ENCODE results near the gene RBM6.
"Not testable (repeated sequence)": the region's sequence is repeated elsewhere in the genome, so short reads cannot be mapped to it uniquely, and the experiment has no call there.

RBM6 gene
- total RNA-seq = 184 reads per million, percentile 91 among the genes with 10 or more reads in this experiment

GRCh38 chr3:49939858-49940666 lies at the start of gene RBM6:
Gene RBM6 (plus strand): TSS chr3:49940150. CDS start chr3:49962642, 22,492 bp downstream.
- peak; percentile 92 for DNase-seq

GRCh38 chr3:49895791-49896190 lies 44.2 kb upstream of the RBM6 start:
- no peak for DNase-seq

GRCh38 chr3:49896345-49896744 lies 43.6 kb upstream of the RBM6 start:
- DNase-seq = no peak

GRCh38 chr3:49898991-49899390 lies 41.0 kb upstream of the RBM6 start:
- no peak for DNase-seq

- DNase-seq = no peak
These were observed 40.1 kb upstream of the RBM6 start for GRCh38 chr3:49899815-49900214.

- no peak for DNase-seq
These were observed 39.3 kb upstream of the RBM6 start for GRCh38 chr3:49900491-49901153.

- no peak for DNase-seq
These were observed 38.3 kb upstream of the RBM6 start for GRCh38 chr3:49901366-49902339.

- DNase-seq = no peak
These were observed 37.2 kb upstream of the RBM6 start for GRCh38 chr3:49902511-49903345.

GRCh38 chr3:49903451-49904424 lies 36.2 kb upstream of the RBM6 start, which contains the start of gene MST1R:
Gene MST1R (minus strand): TSS chr3:49903873. CDS start chr3:49903609, 264 bp downstream.
- peak; percentile 75 for DNase-seq

GRCh38 chr3:49904448-49904847 lies 35.5 kb upstream of the RBM6 start:
- not testable (repeated sequence) for DNase-seq

GRCh38 chr3:49906073-49906743 lies 33.7 kb upstream of the RBM6 start:
- DNase-seq = peak; percentile 34

- no peak for DNase-seq
These were observed 31.4 kb upstream of the RBM6 start for GRCh38 chr3:49908373-49909199.

- no peak for DNase-seq
These were observed 29.4 kb upstream of the RBM6 start for GRCh38 chr3:49910409-49911123.

- DNase-seq = no peak
These were observed 28.9 kb upstream of the RBM6 start for GRCh38 chr3:49911124-49911420.

GRCh38 chr3:49911611-49912010 lies 28.3 kb upstream of the RBM6 start:
- DNase-seq = no peak

GRCh38 chr3:49912881-49913281 lies 27.1 kb upstream of the RBM6 start:
- no peak for DNase-seq

GRCh38 chr3:49914906-49915305 lies 25.0 kb upstream of the RBM6 start:
- DNase-seq = no peak

GRCh38 chr3:49916686-49917085 lies 23.3 kb upstream of the RBM6 start:
- no peak for DNase-seq
